ENCODE results near the gene CAPN14.

CAPN14 gene

DNA sequence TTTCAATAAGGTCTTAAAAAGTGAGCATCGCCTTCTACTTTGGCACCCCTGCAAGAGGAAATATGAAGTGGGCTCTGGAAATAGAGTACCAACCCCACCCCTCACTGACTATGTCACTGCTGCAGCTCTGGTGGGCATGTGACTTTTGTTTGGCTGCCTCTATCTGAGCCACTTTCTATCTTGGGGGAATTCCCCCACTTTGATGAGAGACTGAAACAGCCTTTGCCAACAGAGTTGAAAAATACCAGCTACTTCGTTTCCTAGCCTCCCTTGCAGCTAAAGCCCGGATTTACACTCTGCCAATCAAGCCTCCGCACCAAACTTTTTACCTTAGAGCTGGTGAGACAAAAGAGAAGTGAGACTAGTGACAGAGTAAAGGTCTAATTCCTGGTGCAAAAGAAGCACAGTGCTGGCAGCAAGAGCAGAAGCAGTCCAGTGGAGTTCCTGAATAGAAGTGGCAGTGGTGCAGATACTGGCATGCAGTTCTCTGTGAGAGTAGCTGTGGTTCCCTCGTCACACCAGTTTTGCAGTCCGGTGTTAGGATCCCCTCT lies 67.1 kb downstream of the CAPN14 start:
- H3K27me3 ChIP-seq (ENCODE audit: control insufficient read depth, insufficient read depth, low read length, poor library complexity, severe bottlenecking): no peaks in the 10 kb centered on the region
- WGBS, 2 experiments: 90 to 97% methylated on average over 6 of the region's 6 CpGs
- no peaks in the 10 kb centered on the region for H3K4me1 ChIP-seq (ENCODE audit: control insufficient read depth, insufficient read depth, low read length)
- H3K4me3 ChIP-seq (ENCODE audit: insufficient read depth, low read depth, low read length): no peak overlapping the region
- no peak overlapping the region for H3K27ac ChIP-seq (ENCODE audit: insufficient read depth, low read depth, low read length, poor library complexity, severe bottlenecking)
- H3K36me3 ChIP-seq (ENCODE audit: control insufficient read depth, insufficient read depth, low read length): no peaks in the 10 kb centered on the region
- no peaks in the 10 kb centered on the region for H3K9me3 ChIP-seq (ENCODE audit: control insufficient read depth, low read length)

DNA sequence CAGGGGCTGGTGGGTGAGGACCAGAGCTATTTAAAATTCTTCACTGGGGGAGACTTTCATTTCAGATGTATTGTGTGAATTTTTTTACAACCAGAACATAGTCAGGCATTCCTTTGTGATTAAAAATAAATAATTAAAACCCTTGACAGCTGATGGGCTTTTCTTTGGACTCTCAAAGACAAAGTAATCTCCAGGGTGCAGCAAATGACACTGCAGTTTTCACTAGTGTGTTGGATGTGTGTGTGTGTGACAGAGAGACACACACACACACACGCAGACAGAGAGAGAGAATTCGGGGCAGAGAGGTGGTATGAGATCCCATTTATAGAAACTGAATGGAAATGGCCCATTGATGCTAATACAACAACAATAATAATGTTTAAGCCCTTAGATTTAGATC lies 68.8 kb downstream of the CAPN14 start:
- no peak overlapping the region for H3K4me3 ChIP-seq (ENCODE audit: insufficient read depth, low read depth, low read length)
- H3K27ac ChIP-seq (ENCODE audit: insufficient read depth, low read depth, low read length, poor library complexity, severe bottlenecking): no peak overlapping the region
- 86 to 87% methylated on average over 2 of the region's 2 CpGs for WGBS, 2 experiments
- H3K36me3 ChIP-seq (ENCODE audit: control insufficient read depth, insufficient read depth, low read length): no peaks in the 10 kb centered on the region
- H3K4me1 ChIP-seq (ENCODE audit: control insufficient read depth, insufficient read depth, low read length): no peaks in the 10 kb centered on the region
- H3K9me3 ChIP-seq (ENCODE audit: control insufficient read depth, low read length): no peaks in the 10 kb centered on the region
- no peaks in the 10 kb centered on the region for H3K27me3 ChIP-seq (ENCODE audit: control insufficient read depth, insufficient read depth, low read length, poor library complexity, severe bottlenecking)

GRCh38 chr2:31147645-31148044 lies 69.7 kb downstream of the CAPN14 start:
- 90 to 95% methylated on average over 5 of the region's 5 CpGs for whole genome bisulfite sequencing, 2 experiments
- H3K27ac ChIP-seq (ENCODE audit: insufficient read depth, low read depth, low read length, poor library complexity, severe bottlenecking): no peak overlapping the region
- H3K4me1 ChIP-seq (ENCODE audit: control insufficient read depth, insufficient read depth, low read length): no peaks in the 10 kb centered on the region
- H3K4me3 ChIP-seq (ENCODE audit: insufficient read depth, low read depth, low read length): no peak overlapping the region
- H3K9me3 ChIP-seq (ENCODE audit: control insufficient read depth, low read length): no peaks in the 10 kb centered on the region
- no peaks in the 10 kb centered on the region for H3K27me3 ChIP-seq (ENCODE audit: control insufficient read depth, insufficient read depth, low read length, poor library complexity, severe bottlenecking)
- no peaks in the 10 kb centered on the region for H3K36me3 ChIP-seq (ENCODE audit: control insufficient read depth, insufficient read depth, low read length)

GRCh38 chr2:31142110-31142509 lies 75.2 kb downstream of the CAPN14 start:
- 71 to 81% methylated on average over 1 to 3 of the region's 3 CpGs for WGBS, 2 experiments
- H3K27me3 ChIP-seq (ENCODE audit: control insufficient read depth, insufficient read depth, low read length, poor library complexity, severe bottlenecking): peaks cover 32% of the 10 kb centered on the region
- H3K27ac ChIP-seq (ENCODE audit: insufficient read depth, low read depth, low read length, poor library complexity, severe bottlenecking): no peak overlapping the region
- no peaks in the 10 kb centered on the region for H3K36me3 ChIP-seq (ENCODE audit: control insufficient read depth, insufficient read depth, low read length)
- H3K4me1 ChIP-seq (ENCODE audit: control insufficient read depth, insufficient read depth, low read length): no peaks in the 10 kb centered on the region
- no peak overlapping the region for H3K4me3 ChIP-seq (ENCODE audit: insufficient read depth, low read depth, low read length)
- H3K9me3 ChIP-seq (ENCODE audit: control insufficient read depth, low read length): no peaks in the 10 kb centered on the region

DNA sequence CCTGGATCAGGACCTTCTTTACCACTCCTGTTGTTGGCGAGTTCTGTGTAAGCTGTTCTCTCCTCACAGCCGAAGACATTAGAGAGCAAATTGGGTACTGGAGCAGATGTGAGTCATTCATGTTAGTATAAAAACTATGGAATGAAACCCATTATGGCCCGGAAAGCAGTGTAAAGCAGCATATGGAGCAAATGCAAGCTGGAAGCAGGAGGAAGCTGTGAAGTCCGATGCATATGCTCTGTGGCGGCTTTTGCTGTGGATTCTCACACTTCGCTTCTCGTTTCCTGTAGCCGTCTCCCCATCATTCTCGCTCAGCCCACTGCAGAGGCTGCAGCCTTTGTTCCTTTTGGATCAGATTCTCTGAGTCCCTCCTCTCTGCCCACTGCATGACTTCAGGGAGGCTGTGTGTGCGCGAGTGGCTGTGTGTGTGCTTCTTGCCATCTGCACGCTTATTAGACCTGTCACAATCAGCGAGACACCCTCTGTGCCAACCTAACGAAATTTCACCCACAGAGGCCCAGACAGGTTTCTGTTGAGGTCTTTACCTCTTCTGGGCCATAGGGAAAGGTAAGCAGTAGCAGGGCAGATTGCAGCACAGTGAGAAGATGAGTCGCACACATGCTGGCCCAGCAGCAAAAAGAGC lies 75.8 kb downstream of the CAPN14 start:
- H3K4me1 ChIP-seq (ENCODE audit: control insufficient read depth, insufficient read depth, low read length): no peaks in the 10 kb centered on the region
- H3K9me3 ChIP-seq (ENCODE audit: control insufficient read depth, low read length): no peaks in the 10 kb centered on the region
- H3K27ac ChIP-seq (ENCODE audit: insufficient read depth, low read depth, low read length, poor library complexity, severe bottlenecking): no peak overlapping the region
- WGBS, 2 experiments: 92 to 96% methylated on average over 15 of the region's 15 CpGs
- no peaks in the 10 kb centered on the region for H3K36me3 ChIP-seq (ENCODE audit: control insufficient read depth, insufficient read depth, low read length)
- H3K4me3 ChIP-seq (ENCODE audit: insufficient read depth, low read depth, low read length): no peak overlapping the region
- H3K27me3 ChIP-seq (ENCODE audit: control insufficient read depth, insufficient read depth, low read length, poor library complexity, severe bottlenecking): peaks cover 37% of the 10 kb centered on the region

DNA sequence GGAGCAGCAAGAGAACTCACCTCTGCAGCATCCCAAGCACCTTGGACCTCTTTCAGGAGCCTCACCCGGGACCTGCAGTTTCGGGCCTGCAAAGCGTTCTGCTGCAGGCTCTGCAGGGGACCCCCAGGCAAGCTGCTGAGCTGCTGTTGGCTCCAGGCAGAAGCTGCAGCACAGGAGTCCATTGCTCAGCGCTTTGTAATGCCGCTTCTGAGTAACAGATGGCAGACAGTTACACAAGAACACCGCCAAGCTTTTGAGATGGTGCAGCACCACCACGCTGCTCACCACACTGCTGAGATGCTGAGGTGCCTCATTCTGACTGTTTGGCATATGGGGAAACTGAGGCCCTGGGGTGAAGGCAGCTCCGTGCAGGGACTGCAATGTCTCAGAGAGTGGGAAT lies 77.2 kb downstream of the CAPN14 start:
- Histone ChIP-seq H3K4me3 (ENCODE audit: insufficient read depth, low read depth, low read length) (no peak overlapping the region), H3K27me3 (ENCODE audit: control insufficient read depth, insufficient read depth, low read length, poor library complexity, severe bottlenecking) (peaks cover 52% of the 10 kb centered on the region)
- WGBS, 2 experiments: 88 to 95% methylated on average over 8 of the region's 8 CpGs

GRCh38 chr2:31139671-31140070 lies 77.6 kb downstream of the CAPN14 start:
- H3K4me3 ChIP-seq (ENCODE audit: insufficient read depth, low read depth, low read length): no peak overlapping the region
- no peaks in the 10 kb centered on the region for H3K9me3 ChIP-seq (ENCODE audit: control insufficient read depth, low read length)
- peaks cover 56% of the 10 kb centered on the region for H3K27me3 ChIP-seq (ENCODE audit: control insufficient read depth, insufficient read depth, low read length, poor library complexity, severe bottlenecking)
- H3K36me3 ChIP-seq (ENCODE audit: control insufficient read depth, insufficient read depth, low read length): no peaks in the 10 kb centered on the region
- H3K4me1 ChIP-seq (ENCODE audit: control insufficient read depth, insufficient read depth, low read length): no peaks in the 10 kb centered on the region
- 96 to 98% methylated on average over 4 of the region's 4 CpGs for WGBS, 2 experiments
- H3K27ac ChIP-seq (ENCODE audit: insufficient read depth, low read depth, low read length, poor library complexity, severe bottlenecking): no peak overlapping the region

More for the DNA sequence above, 77.2 kb downstream of the CAPN14 start:
- Histone ChIP-seq H3K4me1 (ENCODE audit: control insufficient read depth, insufficient read depth, low read length) (no peaks in the 10 kb centered on the region), H3K9me3 (ENCODE audit: control insufficient read depth, low read length) (no peaks in the 10 kb centered on the region), H3K27ac (ENCODE audit: insufficient read depth, low read depth, low read length, poor library complexity, severe bottlenecking) (no peak overlapping the region), H3K36me3 (ENCODE audit: control insufficient read depth, insufficient read depth, low read length) (no peaks in the 10 kb centered on the region)

- no peaks in the 10 kb centered on the region for H3K9me3 ChIP-seq (ENCODE audit: control insufficient read depth, low read length)
- no peaks in the 10 kb centered on the region for H3K4me1 ChIP-seq (ENCODE audit: control insufficient read depth, insufficient read depth, low read length)
- H3K27me3 ChIP-seq (ENCODE audit: control insufficient read depth, insufficient read depth, low read length, poor library complexity, severe bottlenecking): peaks cover 61% of the 10 kb centered on the region
- no peaks in the 10 kb centered on the region for H3K36me3 ChIP-seq (ENCODE audit: control insufficient read depth, insufficient read depth, low read length)
- H3K27ac ChIP-seq (ENCODE audit: insufficient read depth, low read depth, low read length, poor library complexity, severe bottlenecking): no peak within 1 kb of the TSS
- H3K4me3 ChIP-seq (ENCODE audit: insufficient read depth, low read depth, low read length): peak within 1 kb of the TSS; percentile 40
- WGBS, 2 experiments: 1 to 2% methylated on average over 95 of the region's 95 CpGs
These were observed 79.0 kb downstream of the CAPN14 start, which contains the start of gene GALNT14 for GRCh38 chr2:31138037-31138962. TSS of gene GALNT14 (minus strand) at chr2:31138440. CDS start at chr2:31138086, 354 bp downstream.

DNA sequence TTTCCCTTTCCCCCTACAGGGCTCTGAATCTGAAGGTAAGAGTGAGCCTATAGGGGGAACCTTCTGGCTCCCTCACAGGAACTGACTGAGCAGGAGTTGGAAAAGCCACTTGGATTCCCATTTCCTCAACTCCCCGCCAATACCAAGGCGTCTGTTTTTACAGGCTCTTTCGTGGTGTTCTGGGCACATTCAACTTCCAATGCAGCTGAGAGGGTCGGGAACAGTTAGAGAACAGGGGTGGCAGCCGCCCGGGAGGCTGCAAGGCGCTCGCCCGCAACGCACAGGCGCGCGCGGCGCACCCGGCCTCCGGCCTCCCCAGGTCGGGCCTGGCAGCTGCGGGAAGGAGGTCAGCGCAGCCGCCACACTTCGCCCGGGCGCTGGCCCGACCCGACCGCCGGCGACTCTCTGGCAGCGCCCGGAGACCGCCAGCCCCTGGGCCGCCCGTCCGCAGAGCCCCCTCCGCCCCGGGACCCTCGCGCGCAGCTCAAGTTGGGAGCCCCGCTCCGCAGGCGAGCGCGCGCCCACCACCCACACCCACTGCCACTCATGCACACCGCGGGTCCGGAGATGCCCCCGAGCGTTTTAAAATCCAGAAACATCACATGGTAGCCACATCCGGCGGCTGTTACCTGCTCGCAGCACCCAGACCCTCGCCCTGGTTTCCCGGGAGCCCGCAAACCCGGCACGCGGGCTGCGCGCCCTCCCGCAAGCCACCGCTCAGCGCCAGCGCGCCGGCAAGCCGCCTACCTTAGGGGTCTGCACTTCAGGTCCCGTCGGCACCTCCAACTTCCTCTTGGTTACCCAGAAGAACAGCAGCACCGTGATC lies 79.9 kb downstream of the CAPN14 start:
- no peaks in the 10 kb centered on the region for H3K4me1 ChIP-seq (ENCODE audit: control insufficient read depth, insufficient read depth, low read length)
- no peaks in the 10 kb centered on the region for H3K36me3 ChIP-seq (ENCODE audit: control insufficient read depth, insufficient read depth, low read length)
- H3K4me3 ChIP-seq (ENCODE audit: insufficient read depth, low read depth, low read length): peak overlapping the region; percentile 40
- WGBS, 2 experiments: 1% methylated on average over 72 of the region's 72 CpGs
- no peak overlapping the region for H3K27ac ChIP-seq (ENCODE audit: insufficient read depth, low read depth, low read length, poor library complexity, severe bottlenecking)
- H3K9me3 ChIP-seq (ENCODE audit: control insufficient read depth, low read length): no peaks in the 10 kb centered on the region
- peaks cover 61% of the 10 kb centered on the region for H3K27me3 ChIP-seq (ENCODE audit: control insufficient read depth, insufficient read depth, low read length, poor library complexity, severe bottlenecking)
